Activated CD4-positive, CD25-positive, alpha-beta regulatory T cell (primary cell): Measurements from ENCODE around the gene AKNA.

Source experiments
- DNase-seq, 4 experiments: peaks; one replicate each; lab custom pipeline; 2025; lab: John Stamatoyannopoulos, UW

The AKNA gene, protein sequence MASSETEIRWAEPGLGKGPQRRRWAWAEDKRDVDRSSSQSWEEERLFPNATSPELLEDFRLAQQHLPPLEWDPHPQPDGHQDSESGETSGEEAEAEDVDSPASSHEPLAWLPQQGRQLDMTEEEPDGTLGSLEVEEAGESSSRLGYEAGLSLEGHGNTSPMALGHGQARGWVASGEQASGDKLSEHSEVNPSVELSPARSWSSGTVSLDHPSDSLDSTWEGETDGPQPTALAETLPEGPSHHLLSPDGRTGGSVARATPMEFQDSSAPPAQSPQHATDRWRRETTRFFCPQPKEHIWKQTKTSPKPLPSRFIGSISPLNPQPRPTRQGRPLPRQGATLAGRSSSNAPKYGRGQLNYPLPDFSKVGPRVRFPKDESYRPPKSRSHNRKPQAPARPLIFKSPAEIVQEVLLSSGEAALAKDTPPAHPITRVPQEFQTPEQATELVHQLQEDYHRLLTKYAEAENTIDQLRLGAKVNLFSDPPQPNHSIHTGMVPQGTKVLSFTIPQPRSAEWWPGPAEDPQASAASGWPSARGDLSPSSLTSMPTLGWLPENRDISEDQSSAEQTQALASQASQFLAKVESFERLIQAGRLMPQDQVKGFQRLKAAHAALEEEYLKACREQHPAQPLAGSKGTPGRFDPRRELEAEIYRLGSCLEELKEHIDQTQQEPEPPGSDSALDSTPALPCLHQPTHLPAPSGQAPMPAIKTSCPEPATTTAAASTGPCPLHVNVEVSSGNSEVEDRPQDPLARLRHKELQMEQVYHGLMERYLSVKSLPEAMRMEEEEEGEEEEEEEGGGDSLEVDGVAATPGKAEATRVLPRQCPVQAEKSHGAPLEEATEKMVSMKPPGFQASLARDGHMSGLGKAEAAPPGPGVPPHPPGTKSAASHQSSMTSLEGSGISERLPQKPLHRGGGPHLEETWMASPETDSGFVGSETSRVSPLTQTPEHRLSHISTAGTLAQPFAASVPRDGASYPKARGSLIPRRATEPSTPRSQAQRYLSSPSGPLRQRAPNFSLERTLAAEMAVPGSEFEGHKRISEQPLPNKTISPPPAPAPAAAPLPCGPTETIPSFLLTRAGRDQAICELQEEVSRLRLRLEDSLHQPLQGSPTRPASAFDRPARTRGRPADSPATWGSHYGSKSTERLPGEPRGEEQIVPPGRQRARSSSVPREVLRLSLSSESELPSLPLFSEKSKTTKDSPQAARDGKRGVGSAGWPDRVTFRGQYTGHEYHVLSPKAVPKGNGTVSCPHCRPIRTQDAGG (N-terminal part only)

DNA sequence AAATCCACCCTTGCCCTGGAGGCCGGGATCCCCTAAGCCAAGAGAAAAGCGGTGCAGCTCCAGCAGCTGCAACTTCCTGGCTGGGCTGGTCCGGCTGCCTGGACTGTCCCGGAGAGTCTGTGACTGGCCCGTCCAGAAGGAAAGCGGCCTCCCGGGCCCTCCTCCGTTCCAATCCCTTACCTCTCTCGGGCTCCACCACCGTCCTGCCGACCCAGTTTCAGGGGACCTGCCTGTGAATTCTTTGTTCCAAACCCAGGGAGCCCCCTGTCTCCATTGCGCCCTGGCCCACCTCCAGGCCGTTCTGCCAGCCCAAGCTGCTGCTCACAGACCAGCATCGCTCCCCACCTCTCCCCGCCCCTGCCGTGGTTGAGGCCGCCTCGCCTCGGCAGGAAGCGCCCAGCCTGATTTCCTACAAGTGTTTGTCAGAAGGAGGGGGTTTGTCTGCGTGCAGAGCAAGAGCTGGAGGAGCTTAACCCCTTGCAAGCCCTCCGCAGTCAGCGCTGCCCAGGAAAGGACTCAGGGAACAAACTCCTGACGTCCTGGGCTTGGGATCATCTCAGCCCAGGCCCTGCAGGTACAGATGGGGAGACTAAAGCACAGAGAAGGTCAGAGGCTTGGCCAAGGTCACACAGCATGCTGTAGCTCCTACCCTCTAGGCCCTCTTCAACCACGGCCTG, at the start of gene AKNA:
Gene AKNA, minus strand, starts transcription at position 303 of the 677 bp plus-strand sequence. CDS start 6,649 bp downstream, outside the sequence.
- DNase-seq: peak; percentile 55 to 79 (median 70)

DNA sequence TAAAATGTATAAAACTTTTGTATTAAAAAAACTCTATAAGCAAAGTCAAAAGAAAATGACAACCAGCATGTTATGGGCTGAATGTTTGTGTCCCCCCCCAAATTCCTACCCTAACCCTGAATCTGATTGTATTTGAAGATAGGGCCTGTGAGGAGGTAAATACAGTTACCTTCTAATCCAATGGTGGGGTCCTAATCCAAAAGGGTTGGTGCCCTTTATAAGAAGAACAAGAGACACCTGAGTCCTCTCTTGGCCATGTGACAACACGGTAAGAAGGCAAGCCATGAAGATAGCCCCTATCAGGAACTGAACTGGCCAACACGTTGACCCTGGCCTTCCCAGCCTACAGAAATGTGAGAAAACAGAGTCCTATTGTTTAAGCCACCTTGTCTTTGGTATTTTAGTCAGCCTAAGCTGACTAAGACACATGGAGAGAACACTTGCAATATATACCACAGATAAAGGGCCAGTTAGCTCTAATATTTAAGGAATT, 49.7 kb upstream of the AKNA start:
- no peak for DNase-seq

DNA sequence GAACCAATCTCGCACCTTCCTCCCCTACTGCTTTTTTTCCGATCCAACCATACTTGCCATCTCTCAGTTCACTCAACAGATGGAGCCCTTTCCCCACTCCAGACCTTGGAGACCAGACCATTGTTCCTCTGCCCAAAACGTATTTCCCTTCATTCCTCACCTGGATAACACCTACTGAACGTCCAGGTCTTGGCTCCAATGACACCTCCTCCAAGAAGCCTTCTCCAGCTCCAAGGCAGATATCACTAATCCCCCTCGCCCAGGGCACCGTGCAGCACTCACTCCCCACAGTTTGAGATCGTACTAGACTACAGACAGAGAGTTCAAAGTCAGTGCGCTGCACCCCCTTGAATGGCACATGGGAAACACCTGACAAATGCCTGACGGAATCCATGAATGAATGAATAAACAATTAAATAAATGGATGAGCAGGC, 47.1 kb upstream of the AKNA start:
- DNase-seq: no peak

DNA sequence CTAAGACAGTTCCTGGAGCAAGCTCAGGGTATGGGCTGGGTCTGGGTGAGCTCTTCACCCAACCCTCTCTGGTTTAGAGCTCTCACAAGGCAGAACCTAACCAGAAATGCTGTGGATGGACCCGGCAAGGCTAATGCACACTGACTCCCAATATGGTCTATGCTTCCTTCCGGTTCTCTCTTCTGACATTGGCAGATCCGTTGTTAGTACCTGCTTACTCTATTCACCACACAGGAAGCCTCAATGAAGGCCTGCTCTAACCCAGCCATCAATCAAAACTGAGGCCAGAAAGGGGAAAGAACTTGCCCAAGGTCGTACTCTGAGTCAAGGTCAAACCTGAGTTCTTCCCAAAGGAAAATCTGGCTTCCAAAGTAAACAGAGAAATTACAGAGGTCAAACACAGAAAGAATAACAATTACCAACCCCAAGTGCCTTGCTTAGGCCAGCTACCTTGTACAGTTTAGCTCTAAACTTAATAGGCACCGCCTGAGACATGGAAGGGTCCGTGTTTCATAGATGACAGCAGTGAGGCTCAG, 46.0 kb upstream of the AKNA start:
- DNase-seq: no peak

DNA sequence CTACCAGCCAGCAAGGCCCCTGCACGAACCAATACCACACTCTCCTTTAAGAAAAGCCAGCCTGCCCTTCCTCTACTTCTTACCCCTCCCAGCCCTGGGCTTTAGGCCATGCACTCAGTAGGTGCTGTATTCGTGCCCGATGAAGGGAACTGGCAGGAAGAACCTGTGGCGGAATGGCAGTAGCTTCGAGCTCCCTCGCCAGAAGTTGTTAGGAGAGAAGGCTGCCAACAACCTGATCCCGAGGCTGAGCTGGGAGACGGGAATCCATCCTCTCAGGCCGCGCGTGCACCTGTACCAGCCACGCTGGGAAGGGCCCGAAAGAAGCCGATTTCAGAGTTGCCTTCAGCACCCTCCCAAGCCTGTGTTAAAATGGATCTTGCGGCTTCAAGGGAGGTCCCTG, 45.3 kb upstream of the AKNA start:
- no peak for DNase-seq

- DNase-seq: no peak
These were observed 44.7 kb upstream of the AKNA start for GRCh38 chr9:114432323-114433067.

- no peak for DNase-seq
These were observed 44.0 kb upstream of the AKNA start for GRCh38 chr9:114431770-114432169.

GRCh38 chr9:114431003-114431402, 43.2 kb upstream of the AKNA start:
- DNase-seq: no peak

- no peak for DNase-seq
These were observed 42.7 kb upstream of the AKNA start for GRCh38 chr9:114430457-114430856.

- DNase-seq: no peak
These were observed 41.7 kb upstream of the AKNA start for GRCh38 chr9:114429488-114429887.

DNA sequence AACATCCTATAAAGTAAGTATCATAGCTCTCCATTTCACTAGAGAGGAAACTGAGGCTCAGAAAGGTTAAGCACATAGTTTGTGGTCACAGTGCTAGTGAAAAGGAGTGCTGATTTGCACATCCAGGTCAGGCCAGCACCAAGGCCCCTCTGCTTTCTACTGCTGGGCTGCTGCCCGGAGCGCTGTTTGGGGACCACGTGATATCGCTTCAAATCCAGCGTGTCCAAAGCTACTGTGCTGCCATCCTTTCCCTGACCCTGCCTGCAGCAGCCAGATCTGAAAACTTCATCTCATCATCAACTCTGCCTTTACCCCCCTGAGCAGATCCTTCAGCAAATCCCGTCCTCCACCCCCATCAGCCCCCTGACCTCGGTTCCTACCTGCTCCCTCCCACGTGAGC, 40.7 kb upstream of the AKNA start:
- no peak for DNase-seq

GRCh38 chr9:114427644-114428043, 39.9 kb upstream of the AKNA start:
- no peak for DNase-seq

DNA sequence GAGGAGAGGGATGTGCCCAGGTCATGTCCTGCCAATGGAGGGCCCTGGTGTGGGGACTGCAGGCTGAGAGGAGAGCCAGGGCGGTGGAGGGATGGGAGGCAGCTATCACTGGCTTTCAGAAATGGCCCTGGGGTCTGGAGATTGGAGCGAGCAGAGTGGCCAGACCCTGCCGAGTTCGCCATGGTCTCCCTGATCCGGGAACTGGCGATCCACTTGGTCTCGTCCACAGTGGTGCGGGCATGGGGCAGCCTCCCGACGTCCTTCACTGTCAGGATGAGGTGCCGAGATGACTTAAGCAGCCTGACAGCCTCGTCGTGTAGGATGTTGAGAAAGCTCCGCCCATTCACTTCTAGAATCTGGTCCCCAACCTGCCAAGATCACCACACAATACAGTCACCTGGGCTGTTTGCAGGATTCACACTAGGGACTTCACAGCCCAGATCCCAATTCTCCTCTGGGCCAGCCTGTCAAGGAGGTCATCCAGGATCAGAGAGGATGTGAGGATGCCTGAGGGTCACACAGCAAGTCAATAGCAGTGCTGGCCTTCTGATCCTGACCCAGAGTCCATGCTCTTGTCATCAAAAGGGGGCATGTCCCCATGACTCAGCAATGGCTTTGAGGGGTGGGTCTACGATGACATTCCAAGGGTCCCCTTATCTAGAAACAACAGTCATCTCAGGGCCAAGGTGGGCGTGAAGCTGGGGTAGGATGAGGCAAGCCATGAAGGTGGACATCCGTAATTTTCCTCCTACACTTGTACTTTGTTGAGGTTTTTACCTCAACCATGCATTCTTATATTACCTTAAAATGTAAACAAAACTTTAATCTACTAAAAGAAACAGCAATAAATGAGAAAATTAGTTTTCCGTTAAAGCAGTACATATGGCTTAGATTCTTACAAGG, 38.5 kb upstream of the AKNA start:
- no peak for DNase-seq

- DNase-seq: no peak
These were observed 37.3 kb upstream of the AKNA start for GRCh38 chr9:114425126-114425525.

DNA sequence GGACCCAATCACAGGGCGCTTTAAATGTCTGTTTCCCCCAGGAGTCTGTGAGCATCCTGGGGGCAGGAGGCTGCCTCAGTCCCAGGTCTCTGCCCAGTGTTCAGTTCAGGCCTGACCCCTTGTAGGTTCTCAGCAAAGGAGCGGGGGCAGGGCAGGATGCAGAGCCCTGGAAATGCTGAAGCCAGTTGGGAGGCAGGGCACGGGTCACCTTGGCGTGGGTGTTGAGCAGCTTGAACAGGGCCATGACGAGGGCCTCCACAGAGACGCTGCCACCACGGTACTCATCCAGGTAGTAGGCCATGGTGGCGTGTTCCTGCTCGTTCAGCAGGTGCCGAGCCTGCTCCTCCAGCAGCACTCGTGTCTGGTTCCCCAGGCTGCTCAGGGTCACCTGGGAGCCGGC, 36.3 kb upstream of the AKNA start:
- no peak for DNase-seq

GRCh38 chr9:114423181-114423580, 35.4 kb upstream of the AKNA start:
- DNase-seq: no peak

- DNase-seq: no peak
These were observed 33.4 kb upstream of the AKNA start for GRCh38 chr9:114421147-114421546.

DNA sequence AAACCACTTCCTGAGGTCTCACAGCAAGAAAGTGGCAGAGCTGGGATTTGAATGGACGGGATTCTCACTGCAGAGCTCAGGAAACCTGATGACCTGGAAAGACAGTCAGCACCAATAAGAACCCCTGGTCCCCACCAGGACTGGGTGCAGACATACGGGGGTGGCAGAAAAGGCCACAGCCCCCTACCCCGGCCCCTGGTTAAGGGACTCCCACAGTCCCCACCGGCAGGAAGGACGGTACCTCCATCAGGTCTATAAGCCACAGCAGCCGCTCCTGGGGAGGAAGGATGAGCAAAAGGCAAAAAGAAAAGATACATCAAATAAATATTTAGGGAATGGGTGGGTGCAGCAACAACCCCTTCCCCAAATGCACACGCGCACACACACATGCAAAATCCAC, 32.0 kb upstream of the AKNA start:
- DNase-seq: no peak

DNA sequence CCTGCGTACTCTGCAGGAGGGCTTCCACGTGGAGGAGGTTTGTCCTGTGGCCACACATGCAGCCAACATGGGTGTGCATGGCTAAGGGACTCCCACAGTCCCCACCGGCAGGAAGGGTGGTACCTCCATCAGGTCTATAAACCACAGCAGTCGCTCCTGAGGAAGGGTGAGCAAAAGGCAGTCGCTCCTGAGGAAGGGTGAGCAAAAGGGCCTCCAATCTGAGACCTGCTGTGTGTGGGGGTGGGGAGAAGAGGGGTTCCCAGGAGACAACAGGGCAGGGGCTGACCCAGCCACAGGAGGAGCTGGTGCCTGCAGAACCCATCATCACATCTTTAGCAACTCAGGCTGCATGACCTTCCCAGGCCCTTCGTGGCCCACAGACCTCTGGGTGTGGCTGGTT, 30.3 kb upstream of the AKNA start:
- DNase-seq: no peak
